Caco-2 (cell line): ENCODE measurements around the gene WDR83. TPM values are rescaled to one million over a fixed set of nuclear protein-coding genes. Genes with fewer than 3 reads are reported as not detected.
A peak's percentile ranks its signal among the peaks of the same experiment; 100 is the strongest.
"Not testable (repeated sequence)": the region's sequence is repeated elsewhere in the genome, so short reads cannot be mapped to it uniquely, and the experiment has no call there.

Source experiments
- BruUV-seq: library from RNA; stranded (reverse); fragments of 400-500 nt; replicated peaks from 2 replicates; lab custom pipeline; 2021; lab: Mats Ljungman, UMichigan
- CTCF ChIA-PET: fragments of 300-600 bp; sonication (Branson Sonifier 250); formaldehyde crosslinking; loops from one replicate; lab custom pipeline; 2022; ENCODE audit warnings: antibody characterized with exemption; lab: Charles Lee
- POLR2A ChIA-PET: fragments of 300-600 bp; sonication (Branson Sonifier 250); formaldehyde crosslinking; loops from one replicate; lab custom pipeline; 2022; ENCODE audit warnings: antibody characterized with exemption; lab: Charles Lee
- DNase-seq, 2 experiments: peaks; one replicate each; pipeline versions ENCODE4 v3.0.0 to v3.0.0-alpha.2; 2020 to 2022
- H3K27me3 ChIP-seq: replicated peaks from 2 replicates; pipeline ENCODE4 v1.6.0; 2011; ENCODE audit warnings: low read length; ENCODE audit not compliant: control insufficient read depth, insufficient read depth
- H3K36me3 ChIP-seq: 2 replicates; pipeline ENCODE4 v1.5.1; 2011; ENCODE audit warnings: low read length; ENCODE audit not compliant: control insufficient read depth, insufficient read depth
- H3K4me1 ChIP-seq: fragments of 250-450 bp; sonication (Bioruptor Pico); 2 replicates; pipeline ENCODE4 v1.5.1; 2020; ENCODE audit warnings: mild to moderate bottlenecking
- H3K4me3 ChIP-seq: 2 replicates; pipeline ENCODE4 v1.5.1; 2011; ENCODE audit warnings: low read depth, mild to moderate bottlenecking, control low read depth, low read length
- H3K9me3 ChIP-seq: fragments of 250-450 bp; sonication (Bioruptor Pico); 2 replicates; pipeline ENCODE4 v1.5.1; 2020; ENCODE audit warnings: mild to moderate bottlenecking, moderate library complexity
- H3K27ac Mint-ChIP-seq: one replicate; pipeline ENCODE4 v1.8.0; 2022; ENCODE audit warnings: mixed read lengths; ENCODE audit not compliant: unreplicated experiment
- H3K27me3 Mint-ChIP-seq: one replicate; pipeline ENCODE4 v1.8.0; 2022; ENCODE audit warnings: mixed read lengths; ENCODE audit not compliant: insufficient read depth, unreplicated experiment
- H3K36me3 Mint-ChIP-seq: one replicate; pipeline ENCODE4 v1.8.0; 2022; ENCODE audit warnings: mild to moderate bottlenecking, mixed read lengths; ENCODE audit not compliant: insufficient read depth, unreplicated experiment
- H3K4me1 Mint-ChIP-seq: one replicate; pipeline ENCODE4 v1.8.0; 2022; ENCODE audit warnings: low read depth, mixed read lengths; ENCODE audit not compliant: unreplicated experiment
- H3K4me3 Mint-ChIP-seq: one replicate; pipeline ENCODE4 v1.8.0; 2022; ENCODE audit warnings: mild to moderate bottlenecking, moderate library complexity, mixed read lengths; ENCODE audit not compliant: unreplicated experiment
- H3K9me3 Mint-ChIP-seq: one replicate; pipeline ENCODE4 v1.8.0; 2022; ENCODE audit warnings: mixed read lengths; ENCODE audit not compliant: unreplicated experiment
- CTCF ChIP-seq, 2 experiments: fragments of 200-600 bp in 1 of 2; IDR thresholded peaks; 1 replicate in 1 of 2; 2 replicates in 1 of 2; pipeline versions ENCODE4 v1.5.1 to v1.8.0; 2011 to 2022; ENCODE audit warnings: antibody characterized with exemption in 1 of 2, control low read depth in 1 of 2, inconsistent platforms in 1 of 2, low read depth in 1 of 2, low read length in 1 of 2, mild to moderate bottlenecking in 1 of 2, moderate library complexity in 1 of 2; ENCODE audit not compliant: insufficient read depth in 1 of 2, severe bottlenecking in 1 of 2, unreplicated experiment in 1 of 2
- intact Hi-C: fragments of 100-400 bp; cut with micrococcal nuclease; formaldehyde crosslinking; loops from one replicate; pipeline ENCODE4 v1.10.0; 2022; ENCODE audit not compliant: unreplicated experiment
- total RNA-seq: library from RNA; stranded (reverse); gene quantifications from 2 replicates; pipeline ENCODE4 v1.2.3, GENCODE V29; 2022

The WDR83 gene
- total RNA-seq, 1 experiment from 2014 or later, result 17.5 TPM

- no peaks in the 10 kb centered on the region for H3K27me3 Mint-ChIP-seq
- intact Hi-C loops, result no loop called here
- Histone ChIP-seq H3K27me3 (no peaks in the 10 kb centered on the region), H3K4me1 (no peaks in the 10 kb centered on the region), H3K36me3 (no peaks in the 10 kb centered on the region), H3K4me3 (no peak overlapping the region), H3K9me3 (no peaks in the 10 kb centered on the region)
- H3K36me3 Mint-ChIP-seq, result peaks cover 2% of the 10 kb centered on the region
- peaks cover 4% of the 10 kb centered on the region for H3K4me1 Mint-ChIP-seq
- no peaks in the 10 kb centered on the region for H3K9me3 Mint-ChIP-seq
- no TSS peak for BruUV-seq
- POLR2A ChIA-PET, result no interaction called here
- H3K4me3 Mint-ChIP-seq, result peak overlapping the region; percentile 27
- H3K27ac Mint-ChIP-seq, result no peak overlapping the region
- peak; percentile 62 to 66 for DNase-seq
- CTCF ChIA-PET, result interaction anchor here (0.8 to 1.2 kb wide), 2 partner anchors 26 to 32 kb away, joined by 4 to 5 read pairs; partner anchors contain the start of genes MAN2B1 and WDR83
- TF ChIP-seq CTCF (IDR thresholded peaks at IDR 0.05; ENCODE audit: insufficient read depth in 1 of 2, low read depth in 1 of 2, low read length in 1 of 2, severe bottlenecking in 1 of 2, unreplicated experiment in 1 of 2), result peak; percentile 31 to 44
These were observed 26.6 kb upstream of the WDR83 start for GRCh38 chr19:12639901-12640613.

- H3K27me3 ChIP-seq, result no peaks in the 10 kb centered on the region
- H3K27me3 Mint-ChIP-seq, result no peaks in the 10 kb centered on the region
- no peak for TF ChIP-seq CTCF (IDR thresholded peaks at IDR 0.05; ENCODE audit: insufficient read depth in 1 of 2, low read depth in 1 of 2, low read length in 1 of 2, severe bottlenecking in 1 of 2, unreplicated experiment in 1 of 2)
- POLR2A ChIA-PET, result no interaction called here
- no peaks in the 10 kb centered on the region for H3K9me3 ChIP-seq
- intact Hi-C loops, result no loop called here
- H3K4me3 ChIP-seq, result no peak overlapping the region
- no peak for DNase-seq
- no peak overlapping the region for H3K27ac Mint-ChIP-seq
- no peaks in the 10 kb centered on the region for H3K36me3 ChIP-seq
- BruUV-seq, result no TSS peak
- H3K4me1 Mint-ChIP-seq, result no peaks in the 10 kb centered on the region
- CTCF ChIA-PET, result no interaction called here
- no peaks in the 10 kb centered on the region for H3K9me3 Mint-ChIP-seq
- no peak overlapping the region for H3K4me3 Mint-ChIP-seq
- no peaks in the 10 kb centered on the region for H3K36me3 Mint-ChIP-seq
- H3K4me1 ChIP-seq, result no peaks in the 10 kb centered on the region
These were observed 25.2 kb upstream of the WDR83 start for GRCh38 chr19:12641456-12641855.

- H3K27me3 ChIP-seq, result no peaks in the 10 kb centered on the region
- POLR2A ChIA-PET, result no interaction called here
- no peaks in the 10 kb centered on the region for H3K4me1 ChIP-seq
- Mint-ChIP-seq H3K27ac (no peak overlapping the region), H3K4me1 (no peaks in the 10 kb centered on the region), H3K9me3 (peaks cover 4% of the 10 kb centered on the region), H3K36me3 (no peaks in the 10 kb centered on the region), H3K4me3 (no peak overlapping the region), H3K27me3 (no peaks in the 10 kb centered on the region)
- no peaks in the 10 kb centered on the region for H3K36me3 ChIP-seq
- no peak for DNase-seq
- no TSS peak for BruUV-seq
- H3K4me3 ChIP-seq, result no peak overlapping the region
- intact Hi-C loops, result no loop called here
- H3K9me3 ChIP-seq, result no peaks in the 10 kb centered on the region
- TF ChIP-seq CTCF (IDR thresholded peaks at IDR 0.05; ENCODE audit: insufficient read depth in 1 of 2, low read depth in 1 of 2, low read length in 1 of 2, severe bottlenecking in 1 of 2, unreplicated experiment in 1 of 2), result no peak
- CTCF ChIA-PET, result no interaction called here
These were observed 24.1 kb upstream of the WDR83 start for GRCh38 chr19:12642506-12642905.

GRCh38 chr19:12643716-12644115 lies 22.9 kb upstream of the WDR83 start:
- H3K4me3 ChIP-seq, H3K4me3 Mint-ChIP-seq, H3K27ac Mint-ChIP-seq, H3K27me3 Mint-ChIP-seq, H3K9me3 Mint-ChIP-seq, H3K36me3 ChIP-seq, H3K27me3 ChIP-seq, H3K36me3 Mint-ChIP-seq, POLR2A ChIA-PET, H3K4me1 Mint-ChIP-seq, H3K4me1 ChIP-seq, intact Hi-C loops, H3K9me3 ChIP-seq, DNase-seq, BruUV-seq: not testable (repeated sequence)
- CTCF ChIA-PET, result interaction anchor here (0.7 kb wide), 1 partner anchor 23 kb away, joined by 3 read pairs; the partner anchor contains the start of genes MAN2B1 and WDR83
